ENCODE measurements around the gene CCDC126. TPM values are rescaled to one million over a fixed set of nuclear protein-coding genes. Genes with fewer than 3 reads are reported as not detected.

Gene CCDC126
- total and polyA plus RNA-seq, 9 of the 15 experiments (the other 6 are each of a cell fraction or from before 2014, with no cell fraction given), result 3.0 to 16.2 (median 5.2) TPM

DNA sequence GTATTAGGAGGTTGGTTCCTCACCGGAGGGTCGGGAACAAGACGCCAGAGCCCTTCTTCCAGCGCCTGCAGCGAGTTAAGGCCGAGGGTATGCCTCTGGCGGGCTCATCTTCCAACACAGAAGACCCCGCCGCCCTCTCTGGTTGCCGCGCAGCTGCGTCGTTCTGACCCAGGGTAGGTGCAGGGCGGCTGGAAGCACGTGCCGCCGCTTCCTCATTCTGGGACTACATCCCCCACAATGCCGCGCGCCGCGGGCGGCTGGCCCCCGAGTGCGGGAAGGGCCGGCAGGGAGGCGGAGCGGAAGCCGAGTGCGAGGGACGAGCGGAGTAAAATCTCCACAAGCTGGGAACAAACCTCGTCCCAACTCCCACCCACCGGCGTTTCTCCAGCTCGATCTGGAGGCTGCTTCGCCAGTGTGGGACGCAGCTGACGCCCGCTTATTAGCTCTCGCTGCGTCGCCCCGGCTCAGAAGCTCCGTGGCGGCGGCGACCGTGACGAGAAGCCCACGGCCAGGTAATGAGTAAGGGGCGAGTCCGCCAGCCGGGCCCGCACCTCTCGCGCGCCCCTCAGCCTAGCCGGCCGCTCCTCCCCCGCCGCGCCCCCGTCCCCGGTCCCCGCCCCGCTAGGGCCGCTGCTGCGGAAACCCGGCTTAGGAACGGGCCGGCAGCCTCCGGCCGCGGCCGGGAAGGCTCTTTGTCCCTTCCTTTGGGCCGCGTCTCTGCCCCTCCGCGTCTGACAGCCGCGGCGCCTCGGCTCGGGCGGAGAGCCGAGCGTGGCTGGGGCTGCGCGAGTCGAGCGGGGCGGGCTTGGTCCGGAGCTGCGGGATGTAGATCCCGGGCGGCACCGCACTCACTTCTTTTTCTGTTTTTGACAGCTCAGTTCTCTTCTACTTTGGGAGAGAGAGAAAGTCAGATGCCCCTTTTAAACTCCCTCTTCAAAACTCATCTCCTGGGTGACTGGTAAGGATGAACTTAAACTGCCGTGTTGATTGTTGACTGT lies at the start of gene CCDC126 (continued):
- TF ChIP-seq, protein P1, sequence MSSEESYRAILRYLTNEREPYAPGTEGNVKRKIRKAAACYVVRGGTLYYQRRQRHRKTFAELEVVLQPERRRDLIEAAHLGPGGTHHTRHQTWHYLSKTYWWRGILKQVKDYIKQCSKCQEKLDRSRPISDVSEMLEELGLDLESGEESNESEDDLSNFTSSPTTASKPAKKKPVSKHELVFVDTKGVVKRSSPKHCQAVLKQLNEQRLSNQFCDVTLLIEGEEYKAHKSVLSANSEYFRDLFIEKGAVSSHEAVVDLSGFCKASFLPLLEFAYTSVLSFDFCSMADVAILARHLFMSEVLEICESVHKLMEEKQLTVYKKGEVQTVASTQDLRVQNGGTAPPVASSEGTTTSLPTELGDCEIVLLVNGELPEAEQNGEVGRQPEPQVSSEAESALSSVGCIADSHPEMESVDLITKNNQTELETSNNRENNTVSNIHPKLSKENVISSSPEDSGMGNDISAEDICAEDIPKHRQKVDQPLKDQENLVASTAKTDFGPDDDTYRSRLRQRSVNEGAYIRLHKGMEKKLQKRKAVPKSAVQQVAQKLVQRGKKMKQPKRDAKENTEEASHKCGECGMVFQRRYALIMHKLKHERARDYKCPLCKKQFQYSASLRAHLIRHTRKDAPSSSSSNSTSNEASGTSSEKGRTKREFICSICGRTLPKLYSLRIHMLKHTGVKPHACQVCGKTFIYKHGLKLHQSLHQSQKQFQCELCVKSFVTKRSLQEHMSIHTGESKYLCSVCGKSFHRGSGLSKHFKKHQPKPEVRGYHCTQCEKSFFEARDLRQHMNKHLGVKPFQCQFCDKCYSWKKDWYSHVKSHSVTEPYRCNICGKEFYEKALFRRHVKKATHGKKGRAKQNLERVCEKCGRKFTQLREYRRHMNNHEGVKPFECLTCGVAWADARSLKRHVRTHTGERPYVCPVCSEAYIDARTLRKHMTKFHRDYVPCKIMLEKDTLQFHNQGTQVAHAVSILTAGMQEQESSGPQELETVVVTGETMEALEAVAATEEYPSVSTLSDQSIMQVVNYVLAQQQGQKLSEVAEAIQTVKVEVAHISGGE (CRISPR knock-in tag; IDR thresholded peaks at IDR 0.05), result peak in 1 of 3 experiments; percentile 75; a peak in 2 of 6 replicates
- TF ChIP-seq SRSF7 (optimal IDR thresholded peaks at IDR 0.05; ENCODE audit: low read depth, low read length), result no peak
- TF ChIP-seq, protein P2, sequence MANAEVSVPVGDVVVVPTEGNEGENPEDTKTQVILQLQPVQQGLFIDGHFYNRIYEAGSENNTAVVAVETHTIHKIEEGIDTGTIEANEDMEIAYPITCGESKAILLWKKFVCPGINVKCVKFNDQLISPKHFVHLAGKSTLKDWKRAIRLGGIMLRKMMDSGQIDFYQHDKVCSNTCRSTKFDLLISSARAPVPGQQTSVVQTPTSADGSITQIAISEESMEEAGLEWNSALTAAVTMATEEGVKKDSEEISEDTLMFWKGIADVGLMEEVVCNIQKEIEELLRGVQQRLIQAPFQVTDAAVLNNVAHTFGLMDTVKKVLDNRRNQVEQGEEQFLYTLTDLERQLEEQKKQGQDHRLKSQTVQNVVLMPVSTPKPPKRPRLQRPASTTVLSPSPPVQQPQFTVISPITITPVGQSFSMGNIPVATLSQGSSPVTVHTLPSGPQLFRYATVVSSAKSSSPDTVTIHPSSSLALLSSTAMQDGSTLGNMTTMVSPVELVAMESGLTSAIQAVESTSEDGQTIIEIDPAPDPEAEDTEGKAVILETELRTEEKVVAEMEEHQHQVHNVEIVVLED (CRISPR knock-in tag; IDR thresholded peaks at IDR 0.05), result peak; percentile 61; the same call in 1 of the 2 replicates
- TF ChIP-seq ZNF79 (CRISPR knock-in tag; IDR thresholded peaks at IDR 0.05; ENCODE audit: low read depth), result no peak
- TF ChIP-seq, protein P3, sequence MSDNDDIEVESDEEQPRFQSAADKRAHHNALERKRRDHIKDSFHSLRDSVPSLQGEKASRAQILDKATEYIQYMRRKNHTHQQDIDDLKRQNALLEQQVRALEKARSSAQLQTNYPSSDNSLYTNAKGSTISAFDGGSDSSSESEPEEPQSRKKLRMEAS (CRISPR knock-in tag; IDR thresholded peaks at IDR 0.05), result peak; percentile 99
- TF ChIP-seq CBX3 (IDR thresholded peaks at IDR 0.05; ENCODE audit: borderline replicate concordance in 1 of 2, low read length in 2 of 2), result peak in 1 of 2 experiments; percentile 98; a peak in 2 of 3 replicates
- no peak for TF ChIP-seq SMC3 (conservative IDR thresholded peaks at IDR 0.05; ENCODE audit: insufficient read depth, low read depth, low read length)
- TF ChIP-seq ZNF217 (CRISPR knock-in tag; IDR thresholded peaks at IDR 0.05), result no peak
- no peak for TF ChIP-seq ZNF507 (tag; conservative IDR thresholded peaks at IDR 0.05)
- TF ChIP-seq, protein P4, sequence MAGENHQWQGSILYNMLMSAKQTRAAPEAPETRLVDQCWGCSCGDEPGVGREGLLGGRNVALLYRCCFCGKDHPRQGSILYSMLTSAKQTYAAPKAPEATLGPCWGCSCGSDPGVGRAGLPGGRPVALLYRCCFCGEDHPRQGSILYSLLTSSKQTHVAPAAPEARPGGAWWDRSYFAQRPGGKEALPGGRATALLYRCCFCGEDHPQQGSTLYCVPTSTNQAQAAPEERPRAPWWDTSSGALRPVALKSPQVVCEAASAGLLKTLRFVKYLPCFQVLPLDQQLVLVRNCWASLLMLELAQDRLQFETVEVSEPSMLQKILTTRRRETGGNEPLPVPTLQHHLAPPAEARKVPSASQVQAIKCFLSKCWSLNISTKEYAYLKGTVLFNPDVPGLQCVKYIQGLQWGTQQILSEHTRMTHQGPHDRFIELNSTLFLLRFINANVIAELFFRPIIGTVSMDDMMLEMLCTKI (IDR thresholded peaks at IDR 0.05; ENCODE audit: partially characterized antibody), result no peak
- no peak for TF ChIP-seq GATAD2B (IDR thresholded peaks at IDR 0.05; ENCODE audit: borderline replicate concordance)
- TF ChIP-seq TBL1XR1 (IDR thresholded peaks at IDR 0.05; ENCODE audit: low read length in 2 of 2), result no peak
- TF ChIP-seq KHSRP (IDR thresholded peaks at IDR 0.05), result no peak
- TF ChIP-seq CBFA2T3 (IDR thresholded peaks at IDR 0.05), result 0 out of 2 replicates have a peak, but pooled peaks have one; percentile 2
- no peak for TF ChIP-seq ZBED1 (IDR thresholded peaks at IDR 0.05)
- TF ChIP-seq ZFP1 (CRISPR knock-in tag; IDR thresholded peaks at IDR 0.05), result no peak
- TF ChIP-seq, protein P5, sequence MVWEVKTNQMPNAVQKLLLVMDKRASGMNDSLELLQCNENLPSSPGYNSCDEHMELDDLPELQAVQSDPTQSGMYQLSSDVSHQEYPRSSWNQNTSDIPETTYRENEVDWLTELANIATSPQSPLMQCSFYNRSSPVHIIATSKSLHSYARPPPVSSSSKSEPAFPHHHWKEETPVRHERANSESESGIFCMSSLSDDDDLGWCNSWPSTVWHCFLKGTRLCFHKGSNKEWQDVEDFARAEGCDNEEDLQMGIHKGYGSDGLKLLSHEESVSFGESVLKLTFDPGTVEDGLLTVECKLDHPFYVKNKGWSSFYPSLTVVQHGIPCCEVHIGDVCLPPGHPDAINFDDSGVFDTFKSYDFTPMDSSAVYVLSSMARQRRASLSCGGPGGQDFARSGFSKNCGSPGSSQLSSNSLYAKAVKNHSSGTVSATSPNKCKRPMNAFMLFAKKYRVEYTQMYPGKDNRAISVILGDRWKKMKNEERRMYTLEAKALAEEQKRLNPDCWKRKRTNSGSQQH (CRISPR knock-in tag; IDR thresholded peaks at IDR 0.05), result no peak
- no peak for TF ChIP-seq FOS (IDR thresholded peaks at IDR 0.05; ENCODE audit: extremely low read depth, insufficient read length)
